WERI-Rb-1 (cell line): ENCODE results near the gene CDC34.
A peak's percentile ranks its signal among the peaks of the same experiment; 100 is the strongest.

Experiments
- DNase-seq: peaks from one replicate; pipeline ENCODE4 v3.0.0-alpha.2; 2020
- H3K27ac ChIP-seq: fragments of 250-450 bp; sonication (Bioruptor Pico); 2 replicates; pipeline ENCODE4 v1.5.1; 2020; ENCODE audit warnings: mild to moderate bottlenecking, moderate library complexity
- H3K27me3 ChIP-seq: fragments of 250-450 bp; sonication (Bioruptor Pico); 2 replicates; pipeline ENCODE4 v1.5.1; 2021; ENCODE audit warnings: mild to moderate bottlenecking, low read depth, moderate library complexity; ENCODE audit not compliant: insufficient read depth, severe bottlenecking
- H3K36me3 ChIP-seq: fragments of 250-450 bp; sonication (Bioruptor Pico); 2 replicates; pipeline ENCODE4 v1.5.1; 2020; ENCODE audit warnings: mild to moderate bottlenecking, moderate library complexity
- H3K4me3 ChIP-seq: 2 replicates; pipeline ENCODE4 v1.5.1; 2011; ENCODE audit warnings: low read depth, mild to moderate bottlenecking, control low read depth, low read length
- H3K9me3 ChIP-seq: fragments of 250-450 bp; sonication (Bioruptor Pico); 2 replicates; pipeline ENCODE4 v1.5.1; 2021; ENCODE audit warnings: mild to moderate bottlenecking, moderate library complexity; ENCODE audit not compliant: severe bottlenecking
- TF ChIP-seq, protein P1 (sequence below): IDR thresholded peaks from 2 replicates; pipeline ENCODE4 v1.5.1; 2011; ENCODE audit warnings: low read depth, mild to moderate bottlenecking, control low read depth, inconsistent platforms, low read length

The CDC34 gene

GRCh38 chr19:501646-502045, 29.9 kb upstream of the CDC34 start:
- no peak for DNase-seq
- Histone ChIP-seq H3K36me3 (no peaks in the 10 kb centered on the region), H3K9me3 (no peaks in the 10 kb centered on the region), H3K27me3 (peaks cover 10% of the 10 kb centered on the region), H3K27ac (no peak overlapping the region), H3K4me3 (no peak overlapping the region)
- TF ChIP-seq, protein P1, sequence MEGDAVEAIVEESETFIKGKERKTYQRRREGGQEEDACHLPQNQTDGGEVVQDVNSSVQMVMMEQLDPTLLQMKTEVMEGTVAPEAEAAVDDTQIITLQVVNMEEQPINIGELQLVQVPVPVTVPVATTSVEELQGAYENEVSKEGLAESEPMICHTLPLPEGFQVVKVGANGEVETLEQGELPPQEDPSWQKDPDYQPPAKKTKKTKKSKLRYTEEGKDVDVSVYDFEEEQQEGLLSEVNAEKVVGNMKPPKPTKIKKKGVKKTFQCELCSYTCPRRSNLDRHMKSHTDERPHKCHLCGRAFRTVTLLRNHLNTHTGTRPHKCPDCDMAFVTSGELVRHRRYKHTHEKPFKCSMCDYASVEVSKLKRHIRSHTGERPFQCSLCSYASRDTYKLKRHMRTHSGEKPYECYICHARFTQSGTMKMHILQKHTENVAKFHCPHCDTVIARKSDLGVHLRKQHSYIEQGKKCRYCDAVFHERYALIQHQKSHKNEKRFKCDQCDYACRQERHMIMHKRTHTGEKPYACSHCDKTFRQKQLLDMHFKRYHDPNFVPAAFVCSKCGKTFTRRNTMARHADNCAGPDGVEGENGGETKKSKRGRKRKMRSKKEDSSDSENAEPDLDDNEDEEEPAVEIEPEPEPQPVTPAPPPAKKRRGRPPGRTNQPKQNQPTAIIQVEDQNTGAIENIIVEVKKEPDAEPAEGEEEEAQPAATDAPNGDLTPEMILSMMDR = no peak

DNA sequence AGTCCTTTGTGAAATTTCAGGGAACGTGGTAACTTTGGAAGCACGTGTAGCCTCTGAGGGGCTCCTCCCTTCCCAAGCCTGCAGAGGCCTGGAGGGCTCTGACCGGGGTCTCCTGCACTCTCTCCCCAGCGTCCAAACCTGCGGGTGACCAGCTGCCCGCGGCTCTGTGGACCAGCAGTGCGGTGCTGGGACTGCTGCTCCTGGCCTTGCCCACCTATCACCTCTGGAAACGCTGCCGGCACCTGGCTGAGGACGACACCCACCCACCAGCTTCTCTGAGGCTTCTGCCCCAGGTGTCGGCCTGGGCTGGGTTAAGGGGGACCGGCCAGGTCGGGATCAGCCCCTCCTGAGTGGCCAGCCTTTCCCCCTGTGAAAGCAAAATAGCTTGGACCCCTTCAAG, 26.9 kb upstream of the CDC34 start:
- Histone ChIP-seq H3K4me3 (no peak overlapping the region), H3K36me3 (peaks cover 1% of the 10 kb centered on the region; the same call in 1 of the 2 replicates), H3K27me3 (no peaks in the 10 kb centered on the region), H3K27ac (no peak overlapping the region), H3K9me3 (no peaks in the 10 kb centered on the region)
- TF ChIP-seq, protein P1 = no peak
- DNase-seq = no peak

DNA sequence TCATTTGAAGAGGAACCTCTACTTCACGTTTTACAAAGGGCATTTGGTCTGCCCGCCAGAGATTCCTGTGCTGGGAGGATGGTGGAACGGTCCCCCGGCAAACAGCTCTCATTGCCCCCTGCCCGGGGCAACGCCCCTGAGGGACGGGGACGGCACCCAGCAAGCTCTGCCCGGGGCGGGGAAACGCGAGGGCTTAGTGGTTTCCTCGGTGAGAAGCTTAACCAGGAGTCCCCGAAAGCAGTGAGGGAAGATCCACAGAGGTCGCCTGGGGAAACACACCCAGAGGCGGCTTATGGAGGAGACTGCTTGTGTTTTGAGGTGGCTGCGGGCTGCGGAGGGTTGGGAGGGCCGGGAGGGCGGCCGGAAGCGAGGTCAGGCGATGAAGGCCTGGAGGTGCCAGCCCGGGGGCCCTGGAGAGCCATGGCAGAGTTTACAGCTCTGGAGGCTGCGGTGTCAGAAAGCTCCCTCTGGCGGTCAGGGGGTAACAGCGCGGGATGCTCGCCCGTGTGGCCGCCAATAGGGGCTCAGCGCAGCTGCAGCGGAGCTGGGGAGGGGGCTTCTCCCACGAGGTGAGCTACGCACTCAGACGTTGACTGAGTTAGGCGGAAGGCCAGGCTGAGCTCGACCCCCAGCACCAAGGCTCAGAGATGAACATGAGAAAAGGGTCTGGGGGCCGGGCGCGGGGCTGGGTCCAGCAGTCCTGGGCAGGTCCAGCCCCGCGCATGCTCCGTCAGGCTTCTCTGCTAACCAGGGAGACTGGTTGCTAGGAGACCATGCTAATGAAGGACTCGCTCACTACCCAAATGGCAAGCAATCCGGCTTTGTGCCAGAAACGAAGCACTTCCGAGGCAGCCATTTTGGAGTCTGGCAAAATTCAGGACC, 24.9 kb upstream of the CDC34 start:
- H3K27ac ChIP-seq = peak overlapping the region; percentile 93

GRCh38 chr19:507286-508203, 24.0 kb upstream of the CDC34 start, which contains the start of gene TPGS1:
TPGS1 (plus strand) TSS chr19:507497; CDS start chr19:507507, 10 bp downstream.
- peak within 1 kb of the TSS; percentile 93 for H3K27ac ChIP-seq
- TF ChIP-seq, protein P1 = no peak
- peak; percentile 94 for DNase-seq
- no peaks in the 10 kb centered on the region for H3K9me3 ChIP-seq
- H3K36me3 ChIP-seq = peaks cover 5% of the 10 kb centered on the region; the same call in 1 of the 2 replicates
- peak within 1 kb of the TSS; percentile 91 for H3K4me3 ChIP-seq
- no peaks in the 10 kb centered on the region for H3K27me3 ChIP-seq

More for the DNA sequence above, 24.9 kb upstream of the CDC34 start:
- TF ChIP-seq, protein P1 = peak; percentile 98
- Histone ChIP-seq H3K36me3 (peaks cover 5% of the 10 kb centered on the region; the same call in 1 of the 2 replicates), H3K9me3 (no peaks in the 10 kb centered on the region), H3K4me3 (peak overlapping the region; percentile 91), H3K27me3 (no peaks in the 10 kb centered on the region)
- DNase-seq = peak; percentile 97

- peak overlapping the region; percentile 93 for H3K27ac ChIP-seq
- TF ChIP-seq, protein P1 = no peak
These were observed 23.1 kb upstream of the CDC34 start for GRCh38 chr19:508204-509150.

More at GRCh38 chr19:508204-509150, 23.1 kb upstream of the CDC34 start:
- Histone ChIP-seq H3K4me3 (peak overlapping the region; percentile 91), H3K9me3 (no peaks in the 10 kb centered on the region), H3K27me3 (no peaks in the 10 kb centered on the region), H3K36me3 (peaks cover 5% of the 10 kb centered on the region; the same call in 1 of the 2 replicates)
- no peak for DNase-seq
